ENCODE results near the gene WRAP73.

DNA sequence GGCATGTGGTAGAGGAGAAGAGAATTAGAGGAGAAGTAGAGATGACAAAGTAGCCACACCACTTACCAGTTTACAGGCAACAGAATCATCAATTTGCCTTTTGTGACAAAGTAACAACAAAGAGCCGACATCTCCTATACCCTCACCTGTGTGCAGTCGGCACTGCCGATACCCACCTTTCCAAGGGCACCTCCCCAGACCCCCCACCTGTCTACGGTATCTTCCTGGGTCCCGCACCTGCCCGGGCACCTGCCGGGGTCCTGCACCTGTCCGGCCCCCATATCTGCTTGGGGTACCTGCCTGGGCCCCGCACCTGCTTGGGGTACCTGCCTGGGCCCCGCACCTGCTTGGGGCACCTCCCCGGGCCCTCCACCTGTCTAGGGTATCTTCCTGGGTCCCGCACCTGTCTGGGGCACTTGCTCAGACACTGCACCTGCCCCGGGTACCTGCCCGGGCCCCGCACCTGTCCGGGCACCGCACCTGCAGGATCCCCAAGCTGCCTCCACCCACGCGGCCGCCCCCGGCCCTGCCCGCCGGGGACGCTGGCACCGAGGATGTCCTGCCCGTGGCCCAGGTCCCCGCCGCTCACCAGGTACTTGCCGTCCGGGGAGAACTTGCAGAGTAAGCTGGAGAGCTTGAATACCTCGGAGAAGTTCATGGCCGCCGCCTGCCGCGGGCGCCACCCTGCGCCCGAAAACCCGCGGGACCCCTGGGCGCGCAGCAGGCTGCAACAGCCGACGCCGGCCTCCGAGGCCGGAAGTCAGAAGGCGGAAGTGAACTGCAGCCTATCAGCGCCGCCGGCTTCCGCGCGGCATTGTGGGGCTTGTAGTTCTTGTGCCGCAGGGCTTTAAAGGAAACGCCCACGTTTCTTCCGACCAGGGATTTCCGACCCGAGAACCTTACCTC, at the start of gene WRAP73:
- TF ChIP-seq POLR2A (IDR thresholded peaks at IDR 0.05), result peak; percentile 59 to 61
- TF ChIP-seq, protein P1, sequence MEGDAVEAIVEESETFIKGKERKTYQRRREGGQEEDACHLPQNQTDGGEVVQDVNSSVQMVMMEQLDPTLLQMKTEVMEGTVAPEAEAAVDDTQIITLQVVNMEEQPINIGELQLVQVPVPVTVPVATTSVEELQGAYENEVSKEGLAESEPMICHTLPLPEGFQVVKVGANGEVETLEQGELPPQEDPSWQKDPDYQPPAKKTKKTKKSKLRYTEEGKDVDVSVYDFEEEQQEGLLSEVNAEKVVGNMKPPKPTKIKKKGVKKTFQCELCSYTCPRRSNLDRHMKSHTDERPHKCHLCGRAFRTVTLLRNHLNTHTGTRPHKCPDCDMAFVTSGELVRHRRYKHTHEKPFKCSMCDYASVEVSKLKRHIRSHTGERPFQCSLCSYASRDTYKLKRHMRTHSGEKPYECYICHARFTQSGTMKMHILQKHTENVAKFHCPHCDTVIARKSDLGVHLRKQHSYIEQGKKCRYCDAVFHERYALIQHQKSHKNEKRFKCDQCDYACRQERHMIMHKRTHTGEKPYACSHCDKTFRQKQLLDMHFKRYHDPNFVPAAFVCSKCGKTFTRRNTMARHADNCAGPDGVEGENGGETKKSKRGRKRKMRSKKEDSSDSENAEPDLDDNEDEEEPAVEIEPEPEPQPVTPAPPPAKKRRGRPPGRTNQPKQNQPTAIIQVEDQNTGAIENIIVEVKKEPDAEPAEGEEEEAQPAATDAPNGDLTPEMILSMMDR (IDR thresholded peaks at IDR 0.05), result peak in 1 of 6 experiments; percentile 14

Data from adrenal gland (tissue), 5 donors.